H1 (cell line): ENCODE measurements around the gene FAM204A. TPM values are rescaled to one million over a fixed set of nuclear protein-coding genes. Genes with fewer than 3 reads are reported as not detected.

Experiments
- polyA plus RNA-seq, 7 experiments: library from polyadenylated mRNA; depleted of rRNA in 3 of 7; stranded (reverse) in 5 of 7; unstranded in 2 of 7; fragments of >200 nt in 5 of 7; fragments of 200-250 nt in 2 of 7; gene quantifications; 1 replicate in 5 of 7; 2 replicates in 1 of 7; 4 replicates in 1 of 7; pipeline versions ENCODE4 v1.2.1 to v1.2.3, GENCODE V29; 2011 to 2013; ENCODE audit warnings: missing spikeins in 2 of 7, mixed read lengths in 2 of 7
- total RNA-seq: library from RNA; stranded (reverse); fragmentation: NEBNext Ultra II Directional; extraction: Animal tissue kit (Norgen Biotek cat#: 25700); gene quantifications from 2 replicates; pipeline ENCODE4 v1.2.1, GENCODE V29; 2021
- TF ChIP-seq, protein P1 (sequence below): IDR thresholded peaks from 2 replicates; pipeline ENCODE4 v1.6.1; 2011; ENCODE audit warnings: low read length, improper control_type of control experiment

The FAM204A gene
- total and polyA plus RNA-seq, 2 of the 8 experiments (the other 6 are each of a cell fraction or from before 2014, with no cell fraction given): 4.9 to 37.4 TPM

DNA sequence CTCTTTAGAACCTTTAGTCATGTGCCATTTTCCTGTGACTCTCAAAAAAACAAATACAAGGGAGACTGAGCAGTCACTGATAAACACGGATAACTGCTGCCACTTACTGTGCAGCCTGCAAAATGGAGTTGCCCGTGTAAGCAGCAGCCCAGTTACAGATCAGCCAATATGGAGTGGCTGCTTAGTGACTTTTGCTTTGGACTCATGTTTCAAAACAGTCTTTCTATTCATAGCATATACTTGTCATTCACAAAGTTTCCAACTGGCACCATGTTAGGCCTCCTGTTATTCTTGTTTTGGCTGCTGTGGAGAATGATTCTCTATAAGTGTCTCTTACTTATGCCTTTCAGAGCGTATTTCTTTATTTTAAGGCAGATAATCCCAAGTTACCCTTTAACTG lies 3.0 kb downstream of the FAM204A start (continued):
- TF ChIP-seq, protein P1, sequence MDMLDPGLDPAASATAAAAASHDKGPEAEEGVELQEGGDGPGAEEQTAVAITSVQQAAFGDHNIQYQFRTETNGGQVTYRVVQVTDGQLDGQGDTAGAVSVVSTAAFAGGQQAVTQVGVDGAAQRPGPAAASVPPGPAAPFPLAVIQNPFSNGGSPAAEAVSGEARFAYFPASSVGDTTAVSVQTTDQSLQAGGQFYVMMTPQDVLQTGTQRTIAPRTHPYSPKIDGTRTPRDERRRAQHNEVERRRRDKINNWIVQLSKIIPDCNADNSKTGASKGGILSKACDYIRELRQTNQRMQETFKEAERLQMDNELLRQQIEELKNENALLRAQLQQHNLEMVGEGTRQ: no peak
